Endothelial cell (in vitro differentiated cells): ENCODE measurements around the gene SRGAP2C. TPM values are rescaled to one million over a fixed set of nuclear protein-coding genes. Genes with fewer than 3 reads are reported as not detected.
"Not testable (repeated sequence)": the region's sequence is repeated elsewhere in the genome, so short reads cannot be mapped to it uniquely, and the experiment has no call there.

Experiments used
- DNase-seq: peaks from one replicate; pipeline ENCODE4 v3.0.0; 2021; ENCODE audit warnings: low spot score
- H3K27ac Mint-ChIP-seq: one replicate; pipeline ENCODE4 v1.8.0; 2021; ENCODE audit warnings: mixed read lengths, inconsistent platforms; ENCODE audit not compliant: unreplicated experiment
- H3K27me3 Mint-ChIP-seq: one replicate; pipeline ENCODE4 v1.8.0; 2021; ENCODE audit warnings: mild to moderate bottlenecking, moderate library complexity, mixed read lengths, inconsistent platforms; ENCODE audit not compliant: unreplicated experiment
- H3K36me3 Mint-ChIP-seq: one replicate; pipeline ENCODE4 v1.8.0; 2021; ENCODE audit warnings: mild to moderate bottlenecking, low read depth, mixed read lengths, inconsistent platforms; ENCODE audit not compliant: unreplicated experiment
- H3K4me1 Mint-ChIP-seq: one replicate; pipeline ENCODE4 v1.8.0; 2021; ENCODE audit warnings: mild to moderate bottlenecking, mixed read lengths, inconsistent platforms; ENCODE audit not compliant: unreplicated experiment
- H3K4me3 Mint-ChIP-seq: one replicate; pipeline ENCODE4 v1.8.0; 2021; ENCODE audit warnings: mild to moderate bottlenecking, mixed read lengths, inconsistent platforms; ENCODE audit not compliant: unreplicated experiment
- H3K9me3 Mint-ChIP-seq: one replicate; pipeline ENCODE4 v1.8.0; 2021; ENCODE audit warnings: mixed read lengths, inconsistent platforms; ENCODE audit not compliant: unreplicated experiment
- total RNA-seq: library from RNA; stranded (reverse); fragmentation: NEBNext Ultra II Directional; extraction: Animal tissue kit (Norgen Biotek cat#: 25700); gene quantifications from one replicate; pipeline ENCODE4 v1.2.1, GENCODE V29; 2021; ENCODE audit not compliant: unreplicated experiment

The SRGAP2C gene
- total RNA-seq, 1 donor from 2014 or later, result 72.5 TPM

- H3K9me3 Mint-ChIP-seq, H3K4me1 Mint-ChIP-seq, H3K27ac Mint-ChIP-seq, DNase-seq, H3K27me3 Mint-ChIP-seq, H3K36me3 Mint-ChIP-seq, H3K4me3 Mint-ChIP-seq: not testable (repeated sequence)
These were observed 200.4 kb downstream of the SRGAP2C start for GRCh38 chr1:121385162-121385561.

- not testable (repeated sequence) for H3K4me1 Mint-ChIP-seq, H3K27ac Mint-ChIP-seq, H3K9me3 Mint-ChIP-seq, H3K36me3 Mint-ChIP-seq, H3K4me3 Mint-ChIP-seq, H3K27me3 Mint-ChIP-seq, DNase-seq
These were observed 201.0 kb downstream of the SRGAP2C start for GRCh38 chr1:121385563-121386288.

GRCh38 chr1:121386319-121386948 lies 201.7 kb downstream of the SRGAP2C start:
- H3K36me3 Mint-ChIP-seq, result not testable (repeated sequence)

GRCh38 chr1:121389895-121390560 lies 205.3 kb downstream of the SRGAP2C start:
- not testable (repeated sequence) for DNase-seq, H3K27ac Mint-ChIP-seq, H3K9me3 Mint-ChIP-seq, H3K4me3 Mint-ChIP-seq, H3K4me1 Mint-ChIP-seq, H3K36me3 Mint-ChIP-seq, H3K27me3 Mint-ChIP-seq

More at GRCh38 chr1:121386319-121386948, 201.7 kb downstream of the SRGAP2C start:
- H3K4me1 Mint-ChIP-seq, H3K9me3 Mint-ChIP-seq, H3K27ac Mint-ChIP-seq, H3K27me3 Mint-ChIP-seq, H3K4me3 Mint-ChIP-seq, DNase-seq: not testable (repeated sequence)

- not testable (repeated sequence) for H3K9me3 Mint-ChIP-seq, DNase-seq, H3K4me1 Mint-ChIP-seq, H3K27me3 Mint-ChIP-seq, H3K4me3 Mint-ChIP-seq, H3K36me3 Mint-ChIP-seq, H3K27ac Mint-ChIP-seq
These were observed 207.4 kb downstream of the SRGAP2C start for GRCh38 chr1:121392130-121392529.

GRCh38 chr1:121395718-121396201 lies 211.0 kb downstream of the SRGAP2C start:
- H3K9me3 Mint-ChIP-seq, DNase-seq, H3K27me3 Mint-ChIP-seq, H3K4me1 Mint-ChIP-seq, H3K36me3 Mint-ChIP-seq, H3K27ac Mint-ChIP-seq: not testable (repeated sequence)
- H3K4me3 Mint-ChIP-seq, result peak overlapping the region; percentile 86

- not testable (repeated sequence) for H3K4me3 Mint-ChIP-seq, H3K27ac Mint-ChIP-seq, DNase-seq, H3K4me1 Mint-ChIP-seq, H3K27me3 Mint-ChIP-seq
- H3K36me3 Mint-ChIP-seq, result peaks cover 16% of the 10 kb centered on the region
- H3K9me3 Mint-ChIP-seq, result peaks cover 16% of the 10 kb centered on the region
These were observed 211.7 kb downstream of the SRGAP2C start for GRCh38 chr1:121396335-121397081.

GRCh38 chr1:121397101-121397500 lies 212.3 kb downstream of the SRGAP2C start:
- H3K27ac Mint-ChIP-seq, DNase-seq, H3K4me3 Mint-ChIP-seq, H3K27me3 Mint-ChIP-seq, H3K4me1 Mint-ChIP-seq: not testable (repeated sequence)
- H3K36me3 Mint-ChIP-seq, result peaks cover 16% of the 10 kb centered on the region
- peaks cover 16% of the 10 kb centered on the region for H3K9me3 Mint-ChIP-seq

- not testable (repeated sequence) for DNase-seq, H3K27me3 Mint-ChIP-seq, H3K4me1 Mint-ChIP-seq, H3K27ac Mint-ChIP-seq, H3K4me3 Mint-ChIP-seq
- Mint-ChIP-seq H3K36me3 (peaks cover 16% of the 10 kb centered on the region), H3K9me3 (peaks cover 16% of the 10 kb centered on the region)
These were observed 214.4 kb downstream of the SRGAP2C start for GRCh38 chr1:121399193-121399592.

GRCh38 chr1:121400108-121400507 lies 215.3 kb downstream of the SRGAP2C start:
- DNase-seq, H3K27me3 Mint-ChIP-seq, H3K27ac Mint-ChIP-seq, H3K4me1 Mint-ChIP-seq: not testable (repeated sequence)
- H3K4me3 Mint-ChIP-seq, result peak overlapping the region; percentile 0
- peaks cover 16% of the 10 kb centered on the region for H3K9me3 Mint-ChIP-seq
- peaks cover 16% of the 10 kb centered on the region for H3K36me3 Mint-ChIP-seq

GRCh38 chr1:121400541-121401310 lies 216.0 kb downstream of the SRGAP2C start:
- Mint-ChIP-seq H3K36me3 (peaks cover 16% of the 10 kb centered on the region), H3K9me3 (peaks cover 16% of the 10 kb centered on the region), H3K4me3 (peak overlapping the region; percentile 37)
- DNase-seq, H3K27ac Mint-ChIP-seq, H3K27me3 Mint-ChIP-seq, H3K4me1 Mint-ChIP-seq: not testable (repeated sequence)
